Measurements from ENCODE around the gene ELFN2.
"Not testable (repeated sequence)": the region's sequence is repeated elsewhere in the genome, so short reads cannot be mapped to it uniquely, and the experiment has no call there.

ELFN2 gene

GRCh38 chr22:37410174-37411055 lies 16.9 kb downstream of the ELFN2 start:
- no peak for DNase-seq (ENCODE audit: low read depth)

- no peak for DNase-seq (ENCODE audit: low read depth)
These were observed 17.7 kb downstream of the ELFN2 start for GRCh38 chr22:37409459-37410050.

- DNase-seq (ENCODE audit: low read depth): no peak
These were observed 18.2 kb downstream of the ELFN2 start for GRCh38 chr22:37409031-37409430.

- no peak for DNase-seq (ENCODE audit: low read depth)
These were observed 19.4 kb downstream of the ELFN2 start for GRCh38 chr22:37407856-37408255.

GRCh38 chr22:37406441-37407235 lies 20.6 kb downstream of the ELFN2 start:
- no peak for DNase-seq (ENCODE audit: low read depth)

- no peak for DNase-seq (ENCODE audit: low read depth)
These were observed 23.2 kb downstream of the ELFN2 start for GRCh38 chr22:37404091-37404490.

- DNase-seq (ENCODE audit: low read depth): no peak
These were observed 23.9 kb downstream of the ELFN2 start for GRCh38 chr22:37403267-37403960.

- no peak for DNase-seq (ENCODE audit: low read depth)
These were observed 25.1 kb downstream of the ELFN2 start for GRCh38 chr22:37402184-37402506.

GRCh38 chr22:37401401-37402183 lies 25.7 kb downstream of the ELFN2 start:
- peak; percentile 28 for DNase-seq (ENCODE audit: low read depth)

GRCh38 chr22:37400719-37401118 lies 26.6 kb downstream of the ELFN2 start:
- DNase-seq (ENCODE audit: low read depth): no peak

- DNase-seq (ENCODE audit: low read depth): not testable (repeated sequence)
These were observed 27.8 kb downstream of the ELFN2 start for GRCh38 chr22:37399457-37399856.

GRCh38 chr22:37397226-37397625 lies 30.1 kb downstream of the ELFN2 start:
- DNase-seq (ENCODE audit: low read depth): no peak

- no peak for DNase-seq (ENCODE audit: low read depth)
These were observed 30.7 kb downstream of the ELFN2 start for GRCh38 chr22:37396488-37397084.

- no peak for DNase-seq (ENCODE audit: low read depth)
These were observed 32.9 kb downstream of the ELFN2 start for GRCh38 chr22:37394341-37394740.

GRCh38 chr22:37393746-37394145 lies 33.5 kb downstream of the ELFN2 start:
- no peak for DNase-seq (ENCODE audit: low read depth)

- no peak for DNase-seq (ENCODE audit: low read depth)
These were observed 34.5 kb downstream of the ELFN2 start for GRCh38 chr22:37392721-37393328.

- no peak for DNase-seq (ENCODE audit: low read depth)
These were observed 35.6 kb downstream of the ELFN2 start for GRCh38 chr22:37391702-37392101.

GRCh38 chr22:37390075-37390474 lies 37.2 kb downstream of the ELFN2 start:
- no peak for DNase-seq (ENCODE audit: low read depth)

GRCh38 chr22:37388538-37388937 lies 38.7 kb downstream of the ELFN2 start:
- DNase-seq (ENCODE audit: low read depth): no peak

- no peak for DNase-seq (ENCODE audit: low read depth)
These were observed 39.5 kb downstream of the ELFN2 start for GRCh38 chr22:37387793-37388192.

GRCh38 chr22:37386441-37386840 lies 40.8 kb downstream of the ELFN2 start:
- no peak for DNase-seq (ENCODE audit: low read depth)

All from fibroblast of the conjunctiva (primary cell).